HepG2 (cell line): ENCODE measurements around the gene STK36. TPM values are rescaled to one million over a fixed set of nuclear protein-coding genes. Genes with fewer than 3 reads are reported as not detected.

ENCODE experiments used
- BRCA1 ChIP-seq: sonication (generic); formaldehyde crosslinking; IDR thresholded peaks from 2 replicates; pipeline ENCODE4 v1.4.0; 2020; ENCODE audit warnings: missing genetic modification reagents
- DPF2 ChIP-seq: sonication (generic); formaldehyde crosslinking; IDR thresholded peaks from 2 replicates; pipeline ENCODE4 v1.4.0; 2020; ENCODE audit warnings: mild to moderate bottlenecking, low read depth, missing genetic modification reagents, borderline replicate concordance
- ESRRA ChIP-seq: sonication (generic); formaldehyde crosslinking; IDR thresholded peaks from 2 replicates; pipeline ENCODE4 v1.5.1; 2020; ENCODE audit warnings: mild to moderate bottlenecking, low read depth, missing genetic modification reagents
- GPN1 ChIP-seq: sonication (generic); formaldehyde crosslinking; IDR thresholded peaks from 2 replicates; pipeline ENCODE4 v1.5.1; 2020; ENCODE audit warnings: missing genetic modification reagents, borderline replicate concordance
- HDAC6 ChIP-seq: fragments of 200-600 bp; sonication (generic); IDR thresholded peaks from 2 replicates; pipeline ENCODE4 v1.7.0; 2017; ENCODE audit warnings: mild to moderate bottlenecking, antibody characterized with exemption, low read length, low read depth
- HOXA5 ChIP-seq: sonication (generic); formaldehyde crosslinking; IDR thresholded peaks from 2 replicates; pipeline ENCODE4 v1.4.0; 2020; ENCODE audit warnings: missing genetic modification reagents
- IRF2 ChIP-seq: IDR thresholded peaks from 2 replicates; pipeline ENCODE4 v1.6.1; 2018; ENCODE audit warnings: missing genetic modification reagents, missing compliant biosample characterization
- ISX ChIP-seq: sonication (generic); formaldehyde crosslinking; conservative IDR thresholded peaks from 2 replicates; pipeline ENCODE4 v1.5.0; 2020; ENCODE audit warnings: missing genetic modification reagents
- KDM1A ChIP-seq: IDR thresholded peaks from 2 replicates; pipeline ENCODE4 v1.6.1; 2016; ENCODE audit warnings: missing compliant biosample characterization
- KDM2A ChIP-seq: sonication (generic); formaldehyde crosslinking; IDR thresholded peaks from 2 replicates; pipeline ENCODE4 v1.4.0; 2020; ENCODE audit warnings: low read depth, missing genetic modification reagents, borderline replicate concordance
- MED13 ChIP-seq: sonication (generic); formaldehyde crosslinking; IDR thresholded peaks from 2 replicates; pipeline ENCODE4 v1.5.0; 2020; ENCODE audit warnings: missing genetic modification reagents
- MZF1 ChIP-seq: sonication (generic); formaldehyde crosslinking; IDR thresholded peaks from 2 replicates; pipeline ENCODE4 v1.8.1; 2023; ENCODE audit warnings: mild to moderate bottlenecking, missing genetic modification reagents, borderline replicate concordance
- NFKBIZ ChIP-seq: IDR thresholded peaks from 2 replicates; pipeline ENCODE4 v1.6.1; 2018; ENCODE audit warnings: missing genetic modification reagents, missing compliant biosample characterization
- NR0B2 ChIP-seq: sonication (generic); formaldehyde crosslinking; IDR thresholded peaks from 2 replicates; pipeline ENCODE4 v1.4.0; 2020; ENCODE audit warnings: mild to moderate bottlenecking, missing genetic modification reagents
- PAF1 ChIP-seq: IDR thresholded peaks from 2 replicates; pipeline ENCODE4 v1.6.1; 2016; ENCODE audit warnings: missing genetic modification reagents, missing compliant biosample characterization
- POGZ ChIP-seq: sonication (generic); formaldehyde crosslinking; IDR thresholded peaks from 2 replicates; pipeline ENCODE4 v1.4.0; 2020; ENCODE audit warnings: mild to moderate bottlenecking, missing genetic modification reagents
- SMYD3 ChIP-seq: sonication (generic); formaldehyde crosslinking; IDR thresholded peaks from 2 replicates; pipeline ENCODE4 v1.8.1; 2023; ENCODE audit warnings: mild to moderate bottlenecking, missing genetic modification reagents
- SRF ChIP-seq: IDR thresholded peaks from 2 replicates; pipeline ENCODE4 v1.6.1; 2011; ENCODE audit warnings: mild to moderate bottlenecking, low read depth, low read length, moderate library complexity
- THYN1 ChIP-seq: sonication (generic); formaldehyde crosslinking; IDR thresholded peaks from 2 replicates; pipeline ENCODE4 v1.8.1; 2023; ENCODE audit warnings: low read depth, mild to moderate bottlenecking, moderate library complexity, missing genetic modification reagents, borderline replicate concordance
- TRIM22 ChIP-seq: fragments of 450-650 bp; IDR thresholded peaks from 2 replicates; pipeline ENCODE4 v1.6.1; 2017
- ZC3H13 ChIP-seq: sonication (generic); formaldehyde crosslinking; IDR thresholded peaks from 2 replicates; pipeline ENCODE4 v1.8.1; 2023; ENCODE audit warnings: mild to moderate bottlenecking, missing genetic modification reagents, moderate library complexity
- ZFP36L2 ChIP-seq: sonication (generic); formaldehyde crosslinking; IDR thresholded peaks from 2 replicates; pipeline ENCODE4 v1.4.0; 2020; ENCODE audit warnings: missing genetic modification reagents
- ZNF20 ChIP-seq: sonication (generic); formaldehyde crosslinking; IDR thresholded peaks from 2 replicates; pipeline ENCODE4 v1.4.0; 2020; ENCODE audit warnings: mild to moderate bottlenecking, moderate library complexity, missing genetic modification reagents
- ZNF235 ChIP-seq: sonication (generic); formaldehyde crosslinking; IDR thresholded peaks from 2 replicates; pipeline ENCODE4 v1.8.1; 2023; ENCODE audit warnings: mild to moderate bottlenecking, missing genetic modification reagents, borderline replicate concordance
- ZNF251 ChIP-seq: sonication (generic); formaldehyde crosslinking; IDR thresholded peaks from 2 replicates; pipeline ENCODE4 v1.9.0; 2021; ENCODE audit warnings: mild to moderate bottlenecking, missing genetic modification reagents
- ZNF263 ChIP-seq: sonication (generic); formaldehyde crosslinking; IDR thresholded peaks from 2 replicates; pipeline ENCODE4 v1.4.0; 2020; ENCODE audit warnings: missing genetic modification reagents
- ZNF446 ChIP-seq: sonication (generic); formaldehyde crosslinking; IDR thresholded peaks from 2 replicates; pipeline ENCODE4 v1.5.0; 2020; ENCODE audit warnings: mild to moderate bottlenecking, missing genetic modification reagents
- ZNF576 ChIP-seq: sonication (generic); formaldehyde crosslinking; IDR thresholded peaks from 2 replicates; pipeline ENCODE4 v1.4.0; 2020; ENCODE audit warnings: mild to moderate bottlenecking, missing genetic modification reagents
- ZNF589 ChIP-seq: sonication (generic); formaldehyde crosslinking; conservative IDR thresholded peaks from 2 replicates; pipeline ENCODE4 v1.8.0; 2022; ENCODE audit warnings: mild to moderate bottlenecking, moderate library complexity, missing genetic modification reagents
- ZNF878 ChIP-seq: sonication (generic); formaldehyde crosslinking; IDR thresholded peaks from 2 replicates; pipeline ENCODE4 v1.8.1; 2023; ENCODE audit warnings: mild to moderate bottlenecking, missing genetic modification reagents, moderate library complexity
- ZNF879 ChIP-seq: sonication (generic); formaldehyde crosslinking; IDR thresholded peaks from 2 replicates; pipeline ENCODE4 v1.8.1; 2023; ENCODE audit warnings: missing genetic modification reagents
- polyA plus RNA-seq, 8 experiments: library from polyadenylated mRNA; depleted of rRNA in 3 of 8; stranded (reverse) in 7 of 8; unstranded in 1 of 8; fragments of >200 nt; fragmentation: Illumina TruSeq in 4 of 8; extraction: Trizol in 4 of 8; gene quantifications; 2 replicates each; pipeline versions ENCODE4 v1.2.1 to v1.2.3, GENCODE V29; 2011 to 2016; ENCODE audit warnings: low read depth in 4 of 8, missing spikeins in 1 of 8, mixed read lengths in 1 of 8; ENCODE audit not compliant: insufficient read depth in 1 of 8
- total RNA-seq, 5 experiments: library from RNA; depleted of rRNA; stranded (reverse); fragments of >200 nt; fragmentation: Illumina TruSeq; extraction: Trizol; gene quantifications; 2 replicates each; pipeline ENCODE4 v1.2.3, GENCODE V29; 2016; ENCODE audit warnings: low read depth in 1 of 5

The STK36 gene
- total and polyA plus RNA-seq, 2 of the 13 experiments (the other 11 are each of a cell fraction or from before 2014, with no cell fraction given) = 45.9 to 83.5 TPM

- TF ChIP-seq TRIM22 (no peak), ZNF576 (CRISPR knock-in tag) (no peak), NFKBIZ (CRISPR knock-in tag) (no peak), ISX (no peak), HOXA5 (CRISPR knock-in tag) (no peak), KDM2A (CRISPR knock-in tag) (0 out of 2 replicates have a peak, but pooled peaks have one; percentile 26), MED13 (CRISPR knock-in tag) (no peak), ZFP36L2 (CRISPR knock-in tag) (no peak), SMYD3 (CRISPR knock-in tag) (no peak), ESRRA (CRISPR knock-in tag) (no peak), ZNF20 (CRISPR knock-in tag) (no peak), ZNF446 (no peak), POGZ (CRISPR knock-in tag) (no peak), ZNF878 (no peak), IRF2 (CRISPR knock-in tag) (0 out of 2 replicates have a peak, but pooled peaks have one; percentile 29), ZNF235 (CRISPR knock-in tag) (no peak), MZF1 (CRISPR knock-in tag) (no peak), ZC3H13 (CRISPR knock-in tag) (peak; percentile 66; the same call in 1 of the 2 replicates), KDM1A (no peak), ZNF263 (no peak), ZNF879 (CRISPR knock-in tag) (no peak), GPN1 (no peak), DPF2 (CRISPR knock-in tag) (no peak), HDAC6 (no peak), PAF1 (CRISPR knock-in tag) (no peak), SRF (no peak), ZNF251 (no peak), ZNF589 (CRISPR knock-in tag) (no peak), NR0B2 (CRISPR knock-in tag) (no peak), THYN1 (CRISPR knock-in tag) (no peak), BRCA1 (CRISPR knock-in tag) (no peak)
These were observed 23.6 kb upstream of the STK36 start (continued) for GRCh38 chr2:218648088-218648786.
